HG03039 (cell line): Measurements from ENCODE around the gene C22orf31.
"Not testable (repeated sequence)": the region's sequence is repeated elsewhere in the genome, so short reads cannot be mapped to it uniquely, and the experiment has no call there.

ENCODE experiments used
- ATAC-seq: cut with Tn5 transposase; IDR thresholded peaks from one replicate; pipeline ENCODE4 v1.9.1; 2021; ENCODE audit warnings: mild to moderate bottlenecking, moderate library complexity; ENCODE audit not compliant: unreplicated experiment

Gene C22orf31

GRCh38 chr22:29055192-29055830 lies 6.3 kb downstream of the C22orf31 start:
- ATAC-seq = no peak

DNA sequence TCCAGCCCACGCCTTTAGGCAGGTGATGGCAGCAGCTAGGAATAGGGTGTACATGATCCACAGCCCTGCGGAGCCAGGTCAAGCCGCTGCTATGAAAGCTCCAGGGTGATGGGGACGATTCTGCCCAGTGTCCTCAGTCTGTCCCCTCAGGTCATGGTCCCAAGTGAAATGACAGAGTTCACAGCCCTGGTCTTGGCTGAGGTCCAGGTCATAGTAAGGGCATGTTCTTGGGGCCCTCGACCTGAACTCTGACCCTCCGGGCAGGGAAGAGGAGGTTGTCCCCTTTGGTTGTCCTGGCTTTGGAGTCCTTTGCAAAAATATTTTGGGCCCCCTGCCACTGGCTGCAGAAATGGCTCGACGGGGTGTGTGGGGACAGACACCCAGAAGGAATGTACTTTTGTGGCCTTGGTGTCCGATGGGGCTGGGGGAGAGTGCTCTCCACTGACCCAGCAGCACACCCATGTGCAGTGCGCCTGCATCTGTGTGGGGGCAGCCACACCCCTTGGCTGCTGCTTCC lies 7.3 kb downstream of the C22orf31 start:
- ATAC-seq = no peak

GRCh38 chr22:29053048-29053702 lies 8.5 kb downstream of the C22orf31 start:
- ATAC-seq = no peak

- no peak for ATAC-seq
Measured at GRCh38 chr22:29050457-29050856, 11.2 kb downstream of the C22orf31 start.

DNA sequence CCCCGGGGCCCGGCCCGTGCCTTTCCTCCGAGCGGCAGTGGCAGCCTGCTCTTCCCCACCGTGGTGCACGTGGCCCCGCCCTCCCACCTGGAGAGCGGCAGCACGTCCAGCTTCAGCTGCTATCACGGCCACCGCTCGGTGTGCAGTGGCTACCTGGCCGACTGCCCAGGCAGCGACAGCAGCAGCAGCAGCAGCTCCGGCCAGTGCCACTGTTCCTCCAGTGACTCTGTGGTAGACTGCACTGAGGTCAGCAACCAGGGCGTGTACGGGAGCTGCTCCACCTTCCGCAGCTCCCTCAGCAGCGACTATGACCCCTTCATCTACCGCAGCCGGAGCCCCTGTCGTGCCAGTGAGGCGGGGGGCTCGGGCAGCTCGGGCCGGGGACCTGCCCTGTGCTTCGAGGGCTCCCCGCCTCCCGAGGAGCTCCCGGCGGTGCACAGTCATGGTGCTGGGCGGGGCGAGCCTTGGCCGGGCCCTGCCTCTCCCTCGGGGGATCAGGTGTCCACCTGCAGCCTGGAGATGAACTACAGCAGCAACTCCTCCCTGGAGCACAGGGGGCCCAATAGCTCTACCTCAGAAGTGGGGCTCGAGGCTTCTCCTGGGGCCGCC lies 11.9 kb downstream of the C22orf31 start:
- no peak for ATAC-seq

- ATAC-seq = no peak
Measured at GRCh38 chr22:29048822-29049654, 12.6 kb downstream of the C22orf31 start.

GRCh38 chr22:29044657-29045176 lies 16.9 kb downstream of the C22orf31 start:
- ATAC-seq = no peak

DNA sequence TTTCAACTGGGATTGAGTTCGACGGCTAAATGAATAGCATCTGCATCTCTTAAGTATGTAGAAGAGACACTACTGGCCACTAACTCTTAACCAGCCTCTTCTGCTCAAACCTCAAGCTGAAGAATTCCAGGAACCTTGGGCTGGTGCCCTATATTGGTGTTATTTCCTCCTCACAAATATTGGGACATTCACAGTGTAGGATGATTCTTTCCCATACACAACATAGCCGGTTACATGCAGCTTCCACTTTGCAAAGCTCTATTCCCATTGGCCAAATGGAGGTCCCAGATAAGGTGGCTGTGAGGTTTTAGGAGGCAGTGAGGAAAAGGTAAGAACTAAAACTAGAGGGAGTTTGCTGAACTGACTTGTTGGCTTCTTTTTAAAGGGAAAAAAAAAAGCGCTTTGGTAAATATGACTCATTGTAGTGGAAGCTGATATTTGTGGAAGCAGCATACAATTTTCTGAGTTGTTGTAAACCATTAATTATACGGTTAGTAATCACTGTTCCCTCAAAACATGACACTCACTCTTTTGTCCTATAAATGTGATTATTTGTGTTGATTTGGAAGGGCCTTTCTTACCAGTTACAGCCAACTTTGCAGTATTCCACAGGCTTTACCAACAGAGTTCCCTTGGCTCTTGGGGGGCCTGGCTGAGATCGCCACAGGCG lies 17.6 kb downstream of the C22orf31 start:
- ATAC-seq = no peak

DNA sequence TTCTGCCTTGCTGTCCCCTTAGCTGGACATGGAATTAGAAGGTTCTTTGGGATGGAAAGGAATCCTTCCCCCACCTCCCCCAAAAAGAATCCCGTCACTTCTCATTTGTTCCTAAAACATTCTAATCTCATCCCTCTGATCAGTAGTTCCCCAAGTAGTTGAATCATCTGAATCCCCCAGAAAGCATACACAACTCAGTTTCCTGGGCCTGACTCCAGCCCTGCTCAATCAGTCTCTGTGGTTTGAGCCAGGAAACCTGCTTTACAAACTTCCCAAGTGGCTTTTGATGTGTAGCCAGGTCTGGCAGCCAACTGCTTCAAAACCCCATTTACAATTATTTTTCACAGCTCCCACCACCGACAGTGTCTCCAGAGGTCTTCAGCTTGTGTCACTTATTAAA lies 20.2 kb downstream of the C22orf31 start:
- no peak for ATAC-seq

GRCh38 chr22:29040385-29041275 lies 21.0 kb downstream of the C22orf31 start:
- no peak for ATAC-seq

- not testable (repeated sequence) for ATAC-seq
Measured at GRCh38 chr22:29039684-29040083, 21.9 kb downstream of the C22orf31 start.

- ATAC-seq = no peak
Measured at GRCh38 chr22:29039148-29039547, 22.5 kb downstream of the C22orf31 start.

DNA sequence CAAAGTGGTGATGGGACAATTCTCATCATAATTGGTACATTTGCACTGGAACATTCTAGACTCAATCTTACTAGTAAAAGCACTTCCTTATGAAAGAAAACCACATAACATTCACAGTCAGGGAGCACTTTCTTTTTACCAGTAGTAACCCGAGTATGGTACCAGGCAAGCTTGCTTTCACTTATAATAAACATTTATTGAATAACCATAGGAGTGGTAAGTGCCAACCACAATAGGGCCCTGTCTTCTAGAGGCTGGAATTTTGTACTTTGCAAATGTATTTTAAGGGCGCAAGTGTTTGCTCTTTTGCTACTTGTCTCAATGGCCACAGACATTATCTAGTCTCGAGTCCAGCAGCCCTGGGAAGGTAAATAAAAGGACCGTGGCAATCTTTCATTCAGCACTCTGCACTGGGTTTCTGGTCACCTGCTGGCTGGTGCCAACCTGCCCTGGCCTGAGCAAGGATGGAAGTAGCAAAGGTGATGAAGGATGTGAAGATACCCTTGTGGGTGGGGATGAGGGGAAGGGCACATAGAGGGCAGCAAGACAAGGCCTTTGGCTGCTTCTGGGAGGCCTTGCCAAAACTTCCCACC lies 24.2 kb downstream of the C22orf31 start:
- no peak for ATAC-seq

DNA sequence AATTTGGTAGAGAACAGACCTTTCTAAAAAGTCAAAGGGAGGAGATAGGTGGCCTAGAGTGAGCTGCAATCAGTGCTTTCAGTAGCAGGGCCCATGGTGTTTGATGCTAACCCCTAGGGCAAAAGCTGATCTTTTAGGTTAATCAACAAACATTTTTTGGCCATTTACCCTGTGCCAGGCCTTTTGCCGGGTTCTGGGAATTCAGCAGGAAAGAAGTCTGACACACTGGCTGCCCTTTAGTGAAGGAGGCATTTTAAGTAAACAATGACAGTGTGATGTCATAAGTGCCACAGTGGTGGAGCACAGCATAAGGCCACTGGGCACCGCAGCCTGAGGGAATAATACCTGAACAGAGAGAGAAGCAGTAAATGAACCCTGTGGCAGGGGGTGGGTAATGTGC lies 29.0 kb downstream of the C22orf31 start:
- no peak for ATAC-seq

- ATAC-seq = no peak
Measured at GRCh38 chr22:29032014-29032475, 29.6 kb downstream of the C22orf31 start.

- no peak for ATAC-seq
Measured at GRCh38 chr22:29031227-29032011, 30.2 kb downstream of the C22orf31 start.

DNA sequence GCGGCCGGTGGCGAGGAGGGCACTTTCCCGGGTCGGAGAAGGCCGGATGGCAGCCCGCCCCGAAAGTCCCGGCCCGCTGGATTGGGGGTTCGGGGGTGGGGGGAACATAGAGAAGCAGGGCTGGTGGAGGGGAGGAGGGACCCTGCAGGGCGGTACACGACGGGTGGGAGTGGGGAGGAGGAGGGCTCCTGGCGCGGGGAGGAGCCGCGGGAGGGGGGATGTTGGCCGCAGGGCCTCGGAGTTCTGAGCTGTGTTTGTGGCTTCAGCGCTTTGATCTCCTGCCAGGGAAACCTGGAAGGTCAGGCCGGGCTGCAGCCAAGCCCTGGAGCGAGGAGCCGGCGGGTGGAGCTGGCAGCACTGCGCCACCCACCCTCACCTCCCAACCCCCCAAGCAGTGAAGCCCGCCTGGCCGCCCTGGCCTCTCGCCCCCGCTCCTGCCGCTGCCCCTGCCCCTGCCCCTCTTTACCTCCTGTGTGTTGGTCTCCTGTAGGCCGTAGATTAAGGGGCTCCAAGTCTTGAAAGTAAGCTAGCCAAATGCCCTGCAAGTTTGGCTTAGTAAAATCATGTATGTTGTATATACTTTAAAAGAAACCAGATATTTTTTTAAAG lies 30.9 kb downstream of the C22orf31 start:
- ATAC-seq = no peak
